GM12892 (cell line): ENCODE data around the gene CRYBB1.

ENCODE experiments used
- POLR2A ChIP-seq: IDR thresholded peaks from 2 replicates; pipeline ENCODE4 v1.6.1; 2011; ENCODE audit warnings: low read depth, low read length, control low read depth
- POLR2AphosphoS5 ChIP-seq: IDR thresholded peaks from 2 replicates; pipeline ENCODE4 v1.6.1; 2011; ENCODE audit warnings: low read depth, low read length, control low read depth
- TAF1 ChIP-seq: IDR thresholded peaks from 2 replicates; pipeline ENCODE4 v1.6.1; 2011; ENCODE audit warnings: low read depth, mild to moderate bottlenecking, control low read depth, low read length, borderline replicate concordance

GRCh38 chr22:26658161-26658560 lies 40.3 kb upstream of the CRYBB1 start:
- no peak for TF ChIP-seq TAF1
- TF ChIP-seq POLR2A, result no peak
- no peak for TF ChIP-seq POLR2AphosphoS5
